ENCODE results near the gene ARPC2. TPM values are rescaled to one million over a fixed set of nuclear protein-coding genes. Genes with fewer than 3 reads are reported as not detected.

Gene ARPC2
- total RNA-seq, 4 donors from 2014 or later, result 275 to 314 (median 287) TPM

DNA sequence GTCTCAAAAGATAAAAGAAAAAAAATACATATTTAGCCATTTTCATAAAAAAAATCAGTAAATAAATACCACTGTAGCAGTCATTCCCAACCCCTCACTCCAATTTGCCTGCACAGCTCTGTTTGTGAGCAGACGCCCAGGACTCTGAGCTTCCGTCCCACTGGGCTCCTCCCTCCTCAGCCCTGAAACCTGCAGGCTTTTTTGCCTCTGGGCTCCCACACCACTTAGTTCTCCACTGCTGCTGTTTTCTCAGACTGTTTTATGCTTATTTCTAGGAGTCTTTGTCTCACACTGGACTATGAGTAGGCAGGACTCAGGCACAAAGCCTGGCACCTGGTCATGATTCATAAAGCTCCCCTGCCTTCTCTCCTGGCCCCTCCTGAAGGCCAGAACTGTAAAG is 44.1 kb upstream of the ARPC2 start:
- Histone ChIP-seq H3K36me3 (no peaks in the 10 kb centered on the region), H3K27ac (no peak overlapping the region), H3K27me3 (peaks cover 10% of the 10 kb centered on the region), H3K4me1 (no peaks in the 10 kb centered on the region), H3K9me3 (no peaks in the 10 kb centered on the region), H3K4me3 (no peak overlapping the region)
- 80 to 84% methylated on average over 2 of the region's 2 CpGs for WGBS, 2 donors (ENCODE audit: low coverage in 1 of 2)
- TF ChIP-seq POLR2A (IDR thresholded peaks at IDR 0.05) (no peak), EP300 (IDR thresholded peaks at IDR 0.05) (no peak), POLR2AphosphoS5 (IDR thresholded peaks at IDR 0.05) (no peak)
- TF ChIP-seq, protein P1, sequence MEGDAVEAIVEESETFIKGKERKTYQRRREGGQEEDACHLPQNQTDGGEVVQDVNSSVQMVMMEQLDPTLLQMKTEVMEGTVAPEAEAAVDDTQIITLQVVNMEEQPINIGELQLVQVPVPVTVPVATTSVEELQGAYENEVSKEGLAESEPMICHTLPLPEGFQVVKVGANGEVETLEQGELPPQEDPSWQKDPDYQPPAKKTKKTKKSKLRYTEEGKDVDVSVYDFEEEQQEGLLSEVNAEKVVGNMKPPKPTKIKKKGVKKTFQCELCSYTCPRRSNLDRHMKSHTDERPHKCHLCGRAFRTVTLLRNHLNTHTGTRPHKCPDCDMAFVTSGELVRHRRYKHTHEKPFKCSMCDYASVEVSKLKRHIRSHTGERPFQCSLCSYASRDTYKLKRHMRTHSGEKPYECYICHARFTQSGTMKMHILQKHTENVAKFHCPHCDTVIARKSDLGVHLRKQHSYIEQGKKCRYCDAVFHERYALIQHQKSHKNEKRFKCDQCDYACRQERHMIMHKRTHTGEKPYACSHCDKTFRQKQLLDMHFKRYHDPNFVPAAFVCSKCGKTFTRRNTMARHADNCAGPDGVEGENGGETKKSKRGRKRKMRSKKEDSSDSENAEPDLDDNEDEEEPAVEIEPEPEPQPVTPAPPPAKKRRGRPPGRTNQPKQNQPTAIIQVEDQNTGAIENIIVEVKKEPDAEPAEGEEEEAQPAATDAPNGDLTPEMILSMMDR (IDR thresholded peaks at IDR 0.05), result no peak
- no peak for ATAC-seq

DNA sequence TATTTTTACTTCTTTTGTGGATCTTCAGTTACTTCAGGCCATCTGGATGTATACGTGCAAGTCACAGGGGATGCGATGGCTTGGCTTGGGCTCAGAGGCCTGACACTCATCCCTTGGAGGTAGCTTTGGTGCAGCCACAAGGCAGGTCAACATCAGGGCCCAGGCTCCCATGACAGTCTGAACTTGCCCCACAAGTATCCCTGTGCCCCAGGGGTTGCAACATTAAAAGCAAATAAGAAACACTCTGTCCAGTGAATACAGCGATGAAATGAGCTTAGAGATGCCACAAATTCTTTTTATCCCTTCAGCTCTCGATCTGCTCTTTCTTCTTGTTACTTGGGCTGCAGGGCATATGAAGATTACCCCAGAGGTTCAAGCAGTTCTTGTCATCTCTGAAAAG is 37.2 kb upstream of the ARPC2 start:
- no peak for ATAC-seq
- WGBS, 2 donors (ENCODE audit: low coverage in 1 of 2), result 87 to 93% methylated on average over 2 to 4 of the region's 4 CpGs
- no peaks in the 10 kb centered on the region for H3K9me3 ChIP-seq
- no peaks in the 10 kb centered on the region for H3K27me3 ChIP-seq
- no peaks in the 10 kb centered on the region for H3K4me1 ChIP-seq
- no peaks in the 10 kb centered on the region for H3K36me3 ChIP-seq
- no peak overlapping the region for H3K4me3 ChIP-seq
- no peak overlapping the region for H3K27ac ChIP-seq
- TF ChIP-seq, protein P1 (IDR thresholded peaks at IDR 0.05), result no peak
- TF ChIP-seq POLR2AphosphoS5 (IDR thresholded peaks at IDR 0.05), result no peak
- TF ChIP-seq POLR2A (IDR thresholded peaks at IDR 0.05), result no peak
- no peak for TF ChIP-seq EP300 (IDR thresholded peaks at IDR 0.05)

DNA sequence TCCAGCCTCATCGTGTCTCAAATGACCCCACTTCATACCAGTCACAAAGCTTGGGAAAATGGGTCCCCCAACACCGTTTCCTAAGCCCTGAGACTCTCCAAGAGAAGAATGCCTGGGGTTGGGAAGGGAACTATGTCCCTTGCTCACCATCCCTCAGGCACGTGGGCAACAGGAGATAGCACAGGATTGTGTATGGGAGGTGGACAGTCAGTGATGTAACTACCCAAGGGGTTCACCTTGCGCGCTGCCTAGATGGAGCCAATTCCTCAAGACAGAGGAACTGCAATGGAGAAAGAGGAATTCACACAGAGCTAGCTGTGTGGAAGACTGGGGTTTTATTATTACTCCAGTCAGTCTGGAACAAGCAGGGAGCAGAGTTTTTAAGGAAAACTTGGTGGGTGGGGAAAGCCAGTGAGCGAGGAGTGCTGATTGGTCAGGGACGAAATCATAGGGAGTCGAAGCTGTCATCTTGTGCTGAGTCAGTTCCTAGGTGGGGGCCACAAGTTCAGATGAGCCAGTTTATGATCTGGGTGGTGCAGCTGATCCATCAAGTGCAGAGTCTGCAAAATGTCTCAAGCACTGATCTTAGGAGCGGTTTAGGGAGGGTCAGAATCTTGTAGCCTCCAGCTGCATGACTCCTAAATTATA is 36.4 kb upstream of the ARPC2 start:
- Histone ChIP-seq H3K4me1 (no peaks in the 10 kb centered on the region), H3K36me3 (no peaks in the 10 kb centered on the region), H3K4me3 (no peak overlapping the region), H3K27me3 (no peaks in the 10 kb centered on the region), H3K9me3 (no peaks in the 10 kb centered on the region), H3K27ac (no peak overlapping the region)
- TF ChIP-seq, protein P1 (IDR thresholded peaks at IDR 0.05), result no peak
- no peak for TF ChIP-seq EP300 (IDR thresholded peaks at IDR 0.05)
- no peak for TF ChIP-seq POLR2AphosphoS5 (IDR thresholded peaks at IDR 0.05)
- TF ChIP-seq POLR2A (IDR thresholded peaks at IDR 0.05), result no peak
- ATAC-seq, result no peak
- 55 to 56% methylated on average over 4 to 7 of the region's 9 CpGs for WGBS, 2 donors (ENCODE audit: low coverage in 1 of 2)

DNA sequence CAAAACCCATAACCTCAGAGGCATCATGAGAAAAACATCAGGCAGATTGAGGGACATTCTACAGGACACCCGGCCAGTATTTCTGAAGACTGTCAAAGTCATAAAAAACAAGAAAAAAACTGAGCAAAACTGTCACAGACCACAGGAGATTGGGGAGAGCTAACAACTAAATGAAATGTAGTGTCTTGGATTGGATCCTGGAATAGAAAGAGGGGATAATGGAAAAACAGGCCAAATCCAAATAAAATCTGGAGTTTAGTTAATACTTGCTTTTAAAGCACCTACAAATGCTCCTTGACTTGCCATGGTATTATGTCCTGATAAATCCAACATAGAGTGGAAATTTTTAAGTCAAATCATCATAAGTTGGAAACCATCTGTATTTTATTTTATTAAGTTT is 32.7 kb upstream of the ARPC2 start:
- H3K4me1 ChIP-seq, result peaks cover 3 to 27% (median 11%) of the 10 kb centered on the region in 3 donors
- H3K27me3 ChIP-seq, result no peaks in the 10 kb centered on the region
- ATAC-seq, result no peak
- TF ChIP-seq POLR2AphosphoS5 (IDR thresholded peaks at IDR 0.05) (no peak), POLR2A (IDR thresholded peaks at IDR 0.05) (no peak)
- 90% methylated on average over 1 of the region's 1 CpG; no CpG with 5 or more reads in 1 of the 2 donors for WGBS, 2 donors (ENCODE audit: low coverage in 1 of 2)
- H3K27ac ChIP-seq, result no peak overlapping the region
- no peaks in the 10 kb centered on the region for H3K9me3 ChIP-seq
- no peaks in the 10 kb centered on the region for H3K36me3 ChIP-seq
- no peak overlapping the region for H3K4me3 ChIP-seq

DNA sequence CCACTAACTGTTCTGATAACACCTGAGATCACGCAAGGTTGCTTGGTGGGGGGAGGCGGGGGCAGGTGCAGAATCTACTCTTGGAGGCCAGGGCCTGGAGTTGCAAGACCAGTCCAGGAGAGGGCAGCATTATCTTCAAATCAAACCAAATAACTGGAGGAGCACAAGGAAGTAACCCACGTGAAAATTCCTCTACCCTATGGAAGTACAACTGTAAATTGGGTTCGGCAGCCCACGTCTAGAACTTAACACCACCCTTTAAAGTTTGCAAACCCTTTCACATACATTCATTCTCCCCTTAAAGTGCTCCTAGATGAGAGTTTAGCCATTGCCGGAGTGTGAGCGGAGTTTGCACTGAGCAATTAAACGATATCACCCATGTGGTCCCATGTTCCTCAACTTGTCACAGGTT is 30.6 kb upstream of the ARPC2 start:
- Histone ChIP-seq H3K36me3 (no peaks in the 10 kb centered on the region), H3K4me3 (no peak overlapping the region), H3K27me3 (no peaks in the 10 kb centered on the region), H3K9me3 (no peaks in the 10 kb centered on the region), H3K4me1 (peaks cover 3 to 27% (median 11%) of the 10 kb centered on the region in 3 donors), H3K27ac (peak overlapping the region in 3 of 4 donors; percentile 63 to 69 (median 67))
- WGBS, 2 donors (ENCODE audit: low coverage in 1 of 2), result 40 to 48% methylated on average over 6 of the region's 8 CpGs
- no peak for TF ChIP-seq EP300 (IDR thresholded peaks at IDR 0.05)
- TF ChIP-seq POLR2A (IDR thresholded peaks at IDR 0.05), result no peak
- TF ChIP-seq POLR2AphosphoS5 (IDR thresholded peaks at IDR 0.05), result no peak
- TF ChIP-seq, protein P1 (IDR thresholded peaks at IDR 0.05), result peak; percentile 70 to 91 (median 77)
- peak; percentile 71 for ATAC-seq

All from gastroesophageal sphincter (tissue), 4 donors.